HG03439 (cell line): ENCODE results near the gene CACNA2D3.

Experiments used
- ATAC-seq: cut with Tn5 transposase; IDR thresholded peaks from one replicate; pipeline ENCODE4 v1.9.1; 2021; ENCODE audit warnings: mild to moderate bottlenecking, moderate library complexity; ENCODE audit not compliant: unreplicated experiment

The CACNA2D3 gene

DNA sequence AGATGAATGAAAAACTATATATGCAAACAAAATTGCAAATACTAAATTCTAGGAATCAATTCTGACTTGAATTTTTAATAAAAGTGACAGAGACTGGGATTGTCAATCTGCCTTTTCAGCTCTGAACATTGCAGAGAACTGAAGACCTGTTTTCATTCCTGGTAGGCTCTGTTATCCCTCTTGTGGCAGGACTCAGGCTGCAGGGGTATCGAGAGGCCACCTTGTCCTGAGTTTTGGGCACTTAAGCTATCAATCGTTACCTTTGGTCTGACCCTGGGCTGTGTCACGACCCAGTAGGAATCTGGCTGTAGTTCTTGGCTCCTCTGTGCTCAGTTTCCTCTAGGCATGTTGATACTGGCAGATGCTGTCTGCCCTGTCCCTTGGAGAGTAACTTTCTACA is 238.0 kb downstream of the CACNA2D3 start:
- ATAC-seq = no peak

DNA sequence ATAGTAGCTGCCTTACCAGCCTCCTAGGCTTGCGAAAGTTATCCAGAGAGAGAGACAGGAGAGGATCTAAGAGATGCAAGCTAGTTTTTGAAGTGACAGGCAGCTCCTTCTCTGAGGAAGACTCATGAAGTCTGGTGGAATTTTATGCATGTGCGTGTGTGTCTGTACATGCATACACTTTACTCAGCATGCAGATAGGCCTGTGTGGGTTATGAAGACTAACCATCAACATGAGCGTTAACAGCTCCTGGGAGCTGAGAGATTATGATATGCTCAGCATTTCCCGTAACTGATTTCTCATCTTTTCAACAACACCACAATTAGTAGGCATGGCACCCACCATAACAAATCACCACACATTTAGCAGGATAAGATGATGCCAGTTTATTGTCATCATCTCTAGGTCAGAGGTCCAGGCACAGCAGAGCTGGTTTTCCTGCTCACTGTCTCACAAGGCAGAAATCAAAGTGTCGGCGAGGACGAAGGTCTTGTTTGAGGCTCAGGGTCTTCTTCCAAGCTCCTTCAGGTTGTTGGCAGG is 239.5 kb downstream of the CACNA2D3 start:
- no peak for ATAC-seq

DNA sequence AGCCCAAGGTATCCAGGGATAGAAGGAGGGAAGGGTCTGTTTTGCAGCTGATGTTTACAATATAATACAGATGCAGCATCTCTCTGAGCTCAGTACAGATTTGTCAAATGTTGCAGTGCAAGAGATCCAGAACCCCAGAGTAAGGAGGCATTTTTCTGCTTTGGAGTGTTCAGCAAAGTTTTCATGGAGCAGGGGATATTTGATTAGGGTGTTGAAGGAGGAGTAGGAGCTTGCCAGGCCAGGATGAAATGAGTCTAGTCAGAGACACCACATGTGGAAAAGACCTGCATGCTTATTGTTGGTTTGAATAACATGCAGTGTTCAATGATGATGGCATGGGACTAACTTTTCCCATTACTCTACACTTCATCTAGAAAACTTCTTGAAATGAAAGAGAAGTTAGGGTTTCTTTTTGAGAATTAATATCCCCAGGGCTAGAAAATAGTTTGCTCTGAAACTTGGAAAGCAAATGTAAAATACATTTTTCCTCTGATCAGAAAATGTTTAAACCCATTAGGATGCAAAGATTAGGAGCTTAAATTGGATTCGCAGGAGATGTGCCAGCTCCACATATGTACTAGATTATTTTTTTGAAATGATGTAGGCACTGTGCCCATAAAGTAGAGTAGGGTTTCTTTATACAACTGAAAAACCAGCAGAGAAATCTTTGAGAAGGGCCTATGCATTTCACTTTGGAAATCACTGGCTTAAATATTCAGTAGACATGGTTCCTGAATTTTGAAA is 243.8 kb downstream of the CACNA2D3 start:
- ATAC-seq = no peak

DNA sequence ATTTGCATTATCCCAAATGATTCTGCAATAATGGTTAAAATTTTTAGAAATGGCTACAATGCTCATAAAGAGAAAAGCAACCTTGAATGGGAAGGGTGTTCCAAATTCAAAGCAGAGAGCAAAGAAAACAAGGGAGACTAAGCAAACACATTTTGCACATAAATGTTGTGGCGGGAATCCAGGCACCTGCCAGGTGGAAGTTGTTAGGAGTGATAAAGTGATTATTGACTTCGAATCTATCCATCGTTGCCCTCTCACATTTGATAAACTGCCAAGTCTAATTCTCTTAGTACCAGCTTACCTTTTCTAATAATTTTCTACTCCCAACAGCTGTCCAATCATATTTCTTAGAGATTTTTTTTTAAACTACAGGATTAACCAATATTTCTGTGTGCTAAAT is 244.5 kb downstream of the CACNA2D3 start:
- no peak for ATAC-seq

DNA sequence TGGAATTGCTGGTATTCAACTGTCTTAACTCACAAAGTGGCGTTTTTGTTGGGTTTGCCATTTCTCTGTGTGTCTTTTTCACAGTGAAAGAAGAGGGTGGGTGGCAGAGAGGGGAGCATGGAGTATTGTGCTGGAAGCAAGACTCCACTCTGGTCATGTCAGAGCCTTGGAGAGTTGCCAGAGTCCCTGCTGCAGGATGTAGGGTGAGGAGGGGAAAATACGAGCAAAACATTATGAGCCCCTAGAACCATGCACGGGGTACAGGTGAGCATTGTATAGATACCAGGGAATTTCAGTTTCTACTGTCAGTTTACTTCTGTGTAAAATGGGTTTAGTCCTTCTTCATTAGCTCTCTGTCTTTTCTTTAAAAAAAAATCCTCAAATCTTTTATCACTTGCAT is 249.9 kb downstream of the CACNA2D3 start:
- ATAC-seq = no peak

DNA sequence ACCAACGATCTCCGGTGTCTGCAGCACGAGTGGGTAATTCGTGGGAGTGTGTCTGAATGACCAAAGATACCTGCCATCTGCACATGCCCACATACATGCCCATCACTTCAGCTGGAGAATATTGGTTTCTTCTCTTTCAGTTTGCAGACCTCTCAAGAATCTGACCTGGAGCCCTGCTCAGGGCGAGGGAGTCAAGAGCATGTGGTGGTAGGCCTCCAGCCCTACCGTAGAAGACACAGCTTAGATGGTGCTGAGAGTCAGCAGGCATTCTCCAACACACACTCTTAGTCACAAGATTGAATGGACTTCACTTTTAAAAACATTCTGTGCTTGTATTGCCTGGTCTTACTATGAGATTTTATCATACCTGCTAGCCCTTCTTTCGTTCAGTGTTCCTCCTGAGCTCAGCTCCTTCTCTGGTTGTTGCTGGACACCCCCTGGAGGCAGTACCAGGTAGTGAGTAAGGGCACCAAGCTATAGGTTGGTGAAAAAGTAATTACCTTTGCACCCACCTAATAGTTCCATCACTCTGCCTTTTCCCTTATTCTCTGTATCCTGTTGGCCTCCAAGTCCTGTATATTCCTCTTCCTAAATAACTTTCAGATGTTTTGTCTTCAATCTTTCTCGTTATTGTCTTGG is 252.0 kb downstream of the CACNA2D3 start:
- ATAC-seq = no peak

DNA sequence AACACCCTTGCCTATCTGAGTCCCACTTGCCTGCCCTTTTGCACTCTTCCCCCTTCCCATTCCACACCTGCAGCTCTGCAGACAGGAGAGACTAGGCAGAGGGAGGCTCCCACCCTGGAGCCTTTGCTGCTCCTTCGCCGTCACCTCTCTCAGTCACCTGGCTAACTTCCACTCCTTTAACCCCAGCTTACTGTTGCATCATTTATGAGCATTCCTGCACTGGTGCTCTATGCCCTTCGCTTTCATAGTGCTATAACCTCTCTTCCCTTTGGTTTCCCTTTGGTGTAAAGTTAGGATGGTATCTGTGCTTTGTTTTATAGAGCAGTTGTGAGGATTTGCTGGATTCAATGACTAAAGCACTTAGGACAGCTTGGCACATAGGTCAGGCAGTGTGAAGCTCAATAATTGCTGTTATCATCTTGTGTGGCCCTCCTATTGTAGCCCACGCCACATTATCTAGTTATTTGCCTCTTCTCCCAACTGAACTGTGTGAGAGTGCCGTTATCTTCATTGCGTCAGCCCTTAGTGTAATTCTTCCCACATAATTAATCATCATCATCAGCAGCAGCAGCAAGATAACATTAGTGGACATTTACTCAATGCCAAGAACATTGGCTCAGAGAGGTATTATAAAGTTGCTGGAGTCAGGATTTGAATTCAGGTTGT is 253.9 kb downstream of the CACNA2D3 start:
- ATAC-seq = no peak

DNA sequence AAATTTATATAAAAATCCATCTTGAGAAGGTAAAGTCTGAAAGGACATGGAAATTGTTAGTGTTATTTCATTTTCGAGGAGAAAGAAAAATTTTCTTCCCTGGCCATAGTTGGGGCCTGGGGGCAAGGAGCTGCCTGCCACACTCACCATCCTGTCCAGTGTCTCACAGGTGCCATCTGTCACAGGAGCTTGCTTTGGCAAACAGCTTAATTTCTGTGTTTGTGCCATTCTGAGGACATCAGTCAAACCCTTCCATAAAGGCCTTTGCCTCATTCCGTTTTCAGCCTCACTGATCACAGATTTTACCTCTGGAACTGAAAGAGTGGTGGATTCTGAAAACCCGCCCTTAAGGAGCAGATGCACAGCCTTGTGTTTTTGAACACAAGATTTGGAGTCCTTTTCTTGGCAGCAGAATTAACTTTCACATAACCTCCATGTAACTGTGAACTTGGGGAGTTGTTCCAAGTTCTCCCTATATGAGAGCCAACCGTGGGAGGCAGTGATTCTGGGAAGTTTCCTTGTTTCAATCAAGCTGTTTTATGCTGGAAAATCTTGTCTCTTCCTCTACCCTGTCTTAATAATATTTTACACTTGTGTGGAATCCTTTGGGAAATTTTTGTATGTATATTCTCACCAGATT is 254.7 kb downstream of the CACNA2D3 start:
- ATAC-seq = no peak

DNA sequence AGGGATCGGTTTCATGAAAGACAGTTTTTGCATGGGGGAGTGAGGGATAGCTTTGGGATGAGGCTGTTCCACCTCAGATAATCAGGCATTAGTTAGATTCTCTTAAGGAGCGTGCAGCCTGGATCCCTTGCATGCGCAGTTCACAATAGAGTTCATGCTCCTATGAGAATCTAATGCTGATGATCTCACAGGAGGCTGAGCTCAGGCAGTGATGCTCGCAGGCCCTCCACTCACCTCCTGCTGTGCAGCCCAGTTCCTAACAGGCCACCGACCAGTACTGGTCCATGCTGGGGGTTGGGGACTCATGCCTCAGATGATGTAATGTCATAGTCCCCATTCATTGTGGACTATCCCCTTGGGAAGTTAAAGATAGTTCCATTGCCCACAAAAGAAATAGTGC is 255.8 kb downstream of the CACNA2D3 start:
- no peak for ATAC-seq

DNA sequence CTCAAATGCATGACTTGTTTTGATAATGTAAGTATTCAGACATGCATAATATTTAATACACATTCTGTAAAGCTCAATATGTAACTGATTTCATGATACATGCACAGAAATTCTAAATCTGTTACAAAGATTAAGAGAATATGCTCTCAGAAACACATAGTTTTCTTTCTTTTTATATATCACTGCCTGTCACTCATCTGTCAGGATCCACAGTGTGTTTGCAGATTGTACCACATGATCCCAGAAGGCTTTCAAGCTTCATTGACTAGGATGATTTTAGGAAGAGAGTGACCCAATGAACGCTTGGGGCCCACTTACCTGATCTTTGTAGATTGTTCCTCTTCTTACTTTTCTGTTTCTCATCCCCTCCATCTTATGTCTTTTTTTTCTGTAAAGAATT is 261.9 kb downstream of the CACNA2D3 start:
- ATAC-seq = no peak

DNA sequence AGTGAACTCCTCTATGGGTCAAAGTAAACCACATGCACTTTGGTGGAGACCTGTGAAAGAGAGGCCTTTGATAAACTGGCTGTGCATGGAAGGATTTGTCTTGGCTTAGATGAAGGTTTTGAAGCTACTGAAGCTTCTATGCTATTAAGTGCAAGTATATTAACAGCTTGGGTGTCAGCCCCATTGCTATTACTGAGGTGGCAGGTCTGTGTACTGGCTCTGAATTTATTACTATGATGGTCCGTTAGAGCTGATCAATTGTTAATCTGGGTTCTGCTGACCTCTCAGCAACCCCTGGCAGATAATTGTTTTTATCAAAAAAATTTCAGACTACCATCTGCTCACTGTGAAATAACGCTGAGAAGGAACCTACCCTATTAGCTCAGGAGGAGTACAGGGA is 268.2 kb downstream of the CACNA2D3 start:
- ATAC-seq = no peak

DNA sequence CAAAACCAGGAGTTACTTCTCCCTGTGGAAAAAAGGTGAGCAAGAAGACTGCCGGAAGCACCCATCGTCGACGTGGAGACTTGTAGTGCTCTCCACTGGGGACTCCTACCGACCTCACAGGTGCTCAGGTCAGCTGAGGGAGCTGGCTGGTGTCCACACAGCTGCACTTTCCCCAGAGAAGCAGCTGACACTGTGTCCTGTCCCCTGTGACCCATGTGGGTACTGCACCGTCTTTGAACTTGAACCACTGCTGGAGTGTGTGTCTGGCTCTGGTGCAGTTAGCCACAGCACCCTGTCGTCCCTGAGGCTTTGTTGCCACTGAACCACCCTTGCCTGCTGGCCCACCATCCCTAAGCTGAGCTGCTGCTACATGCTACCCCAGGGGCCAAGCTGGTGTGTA is 270.8 kb downstream of the CACNA2D3 start:
- ATAC-seq = no peak

DNA sequence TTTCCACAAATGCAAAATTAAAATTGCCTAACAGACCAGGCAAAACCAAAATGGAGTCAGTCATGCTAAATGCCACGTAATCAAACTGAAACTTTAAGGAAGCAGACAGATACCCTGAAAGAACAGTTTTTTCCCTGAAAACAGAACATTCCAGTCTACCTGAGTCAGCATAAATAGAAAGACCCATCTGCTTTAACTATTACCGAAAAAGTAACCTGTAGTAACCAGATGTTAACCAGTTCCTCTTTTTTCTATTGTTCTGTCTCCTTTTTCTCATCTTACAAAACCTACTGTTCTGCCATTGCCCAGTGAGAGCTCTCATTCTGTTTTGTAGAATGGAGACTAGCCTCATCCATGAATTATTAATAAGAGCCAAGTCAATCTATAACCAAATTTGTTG is 286.0 kb downstream of the CACNA2D3 start:
- no peak for ATAC-seq

DNA sequence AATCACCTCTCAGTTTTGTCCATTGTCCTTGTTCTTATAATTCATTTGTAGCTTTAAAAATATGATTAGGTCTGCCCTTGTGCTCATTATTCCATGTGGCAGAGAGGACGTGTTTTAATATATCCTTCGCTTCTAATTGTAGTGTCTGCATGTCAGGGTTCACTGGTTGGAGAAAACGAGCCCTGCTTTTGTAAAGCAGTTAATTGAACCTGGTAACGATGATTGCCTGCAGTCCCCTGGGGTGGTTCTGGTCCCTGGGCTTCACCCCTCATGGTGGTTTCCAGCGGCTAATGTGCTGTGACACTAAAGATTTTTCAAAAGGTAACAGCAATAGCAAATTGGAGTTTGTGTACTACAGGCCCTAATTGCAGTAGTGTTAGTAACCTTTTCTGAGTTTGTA is 299.6 kb downstream of the CACNA2D3 start:
- no peak for ATAC-seq

DNA sequence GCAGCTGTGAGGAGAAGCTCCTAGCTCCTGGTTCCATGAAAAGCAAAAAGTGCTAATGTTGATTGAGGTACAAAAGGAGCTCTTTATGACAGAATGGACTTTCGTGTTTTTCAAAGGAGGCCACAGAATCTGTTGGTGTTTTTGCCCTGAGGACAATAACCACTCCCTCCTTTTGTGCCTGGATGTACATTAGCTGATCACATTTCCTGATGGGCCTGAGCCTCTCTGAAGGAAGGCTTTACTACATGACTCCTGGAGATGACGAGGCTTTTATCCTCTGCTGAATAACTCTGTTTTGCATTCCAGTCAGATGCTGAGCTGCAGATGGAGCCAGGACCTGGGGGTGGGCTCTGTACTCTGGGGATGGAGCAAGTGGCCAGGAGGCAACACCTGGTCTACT is 301.9 kb downstream of the CACNA2D3 start:
- ATAC-seq = no peak

DNA sequence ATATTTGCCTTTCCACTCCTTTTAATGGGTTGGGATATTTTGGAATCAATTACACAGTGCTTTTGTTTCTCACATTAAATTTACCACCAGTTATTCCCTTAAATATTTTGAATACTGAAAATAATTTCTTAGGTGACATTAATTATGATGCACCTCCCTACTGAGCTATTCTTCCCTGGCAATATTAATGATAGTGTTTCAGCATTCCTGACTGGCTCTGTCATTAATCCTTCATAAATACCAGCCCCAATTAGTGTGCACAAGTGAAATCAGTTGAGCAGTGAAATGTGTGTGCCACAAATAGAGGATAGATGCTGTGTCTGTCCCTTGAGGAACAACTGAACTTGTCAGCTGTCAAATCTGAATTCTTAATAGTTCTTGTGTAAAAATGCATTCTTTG is 304.0 kb downstream of the CACNA2D3 start:
- ATAC-seq = no peak

DNA sequence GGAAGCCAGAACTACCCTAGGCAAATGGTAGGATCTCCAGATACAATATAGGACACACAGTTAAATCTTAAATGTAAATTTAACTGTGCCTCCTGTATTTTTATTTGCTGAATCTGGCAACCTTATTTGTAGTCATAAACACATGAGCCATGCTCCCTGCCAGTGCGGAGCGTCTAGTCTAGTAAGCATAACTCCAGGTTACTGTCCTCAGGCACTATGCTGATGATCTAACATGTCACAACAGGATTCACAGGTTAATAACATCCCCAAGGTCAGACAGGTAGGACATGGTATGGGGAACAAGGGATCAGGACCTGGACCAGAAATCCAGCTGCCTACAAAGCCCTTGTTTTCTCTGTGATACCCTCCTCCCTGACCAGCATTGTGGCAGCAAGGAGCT is 305.1 kb downstream of the CACNA2D3 start:
- no peak for ATAC-seq

DNA sequence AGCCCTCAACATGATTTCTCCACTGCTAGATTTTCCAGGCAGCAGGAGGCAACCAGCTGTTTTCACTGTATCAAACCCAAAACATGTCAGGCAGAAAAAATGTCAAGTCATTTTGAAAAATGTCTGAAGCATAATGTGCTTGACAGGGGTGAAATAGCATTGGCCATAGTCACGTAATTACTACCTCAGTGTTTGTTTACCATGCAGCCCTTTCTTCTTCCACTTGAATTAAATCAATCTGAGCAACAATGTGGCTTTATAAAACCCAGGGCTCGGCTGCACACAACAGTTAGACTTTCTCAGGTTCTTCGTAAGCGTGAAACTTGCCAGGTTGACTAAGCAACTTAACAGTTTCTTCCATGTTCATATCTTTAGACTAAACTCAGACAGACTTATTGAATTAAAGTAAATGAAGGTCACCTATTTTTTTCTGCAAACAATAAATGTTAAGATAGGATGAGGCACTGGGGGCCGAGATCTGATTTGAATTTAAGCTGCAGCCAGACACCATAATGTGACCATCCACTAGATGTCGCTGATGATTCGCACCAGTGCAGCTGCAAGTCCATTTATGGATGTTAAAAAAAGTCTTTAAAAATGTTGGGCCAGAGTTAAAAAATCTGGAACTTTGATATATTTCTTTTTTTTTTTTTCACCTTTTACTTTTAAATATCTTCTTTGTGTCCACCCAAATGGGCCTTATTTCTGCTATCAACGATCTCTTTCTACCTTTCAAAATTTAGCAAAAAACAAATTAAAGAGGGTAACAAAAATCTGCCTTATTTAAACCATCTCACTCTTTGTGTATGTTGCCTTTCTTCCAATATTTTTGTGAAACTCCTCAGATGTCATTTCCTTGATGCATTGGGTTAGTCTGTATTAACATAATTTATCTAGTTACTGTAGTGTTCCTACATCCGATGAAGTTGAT is 305.9 kb downstream of the CACNA2D3 start:
- ATAC-seq = no peak

DNA sequence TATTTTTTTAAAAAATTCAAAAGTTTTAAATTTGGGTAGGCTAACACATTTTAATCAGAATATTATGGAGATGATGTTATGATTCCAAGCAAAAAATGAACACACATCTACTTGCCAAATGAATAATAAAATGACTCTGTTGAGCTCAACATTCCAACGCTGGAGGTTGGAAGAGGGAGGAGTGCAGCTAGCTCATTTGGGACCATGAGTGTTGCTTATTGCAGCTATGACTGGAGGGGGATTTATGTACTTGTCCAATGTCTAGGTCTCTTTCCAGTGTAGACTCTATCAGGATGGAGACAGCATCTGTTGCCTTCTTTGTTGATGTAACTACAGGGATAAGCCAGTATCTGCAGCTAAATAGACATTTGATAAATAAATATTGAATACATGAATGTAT is 310.6 kb downstream of the CACNA2D3 start:
- ATAC-seq = no peak

DNA sequence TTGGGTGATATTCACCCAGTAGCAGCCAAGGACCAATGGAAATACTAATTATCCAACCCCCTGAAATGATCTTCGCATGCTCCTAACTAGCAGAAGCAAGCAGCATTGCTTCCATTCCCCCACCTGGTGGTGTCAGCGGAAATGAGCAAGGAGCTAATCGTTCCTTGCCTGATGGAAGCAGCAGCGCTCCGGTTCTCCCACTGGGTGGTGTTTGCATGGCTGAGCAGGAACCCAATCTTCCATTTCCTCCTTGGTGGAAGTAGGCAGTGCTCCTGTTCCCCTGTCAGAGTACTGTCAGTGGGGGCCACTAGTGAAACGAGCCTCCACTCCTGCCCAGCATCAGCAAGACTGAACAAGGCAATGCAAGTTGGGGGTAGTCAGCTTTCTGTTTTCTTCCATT is 311.5 kb downstream of the CACNA2D3 start:
- no peak for ATAC-seq
